GM10266 (cell line): ENCODE data around the gene TMEM106C.

Experiments used
- DNase-seq: peaks from one replicate; pipeline ENCODE4 v3.0.0; 2012; ENCODE audit errors: extremely low spot score
- TF ChIP-seq, protein P1 (sequence below): IDR thresholded peaks from 2 replicates; pipeline ENCODE4 v1.5.1; 2012; ENCODE audit warnings: mild to moderate bottlenecking, low read depth; ENCODE audit not compliant: control insufficient read depth, insufficient read depth; ENCODE audit errors: missing control alignments

Gene TMEM106C

DNA sequence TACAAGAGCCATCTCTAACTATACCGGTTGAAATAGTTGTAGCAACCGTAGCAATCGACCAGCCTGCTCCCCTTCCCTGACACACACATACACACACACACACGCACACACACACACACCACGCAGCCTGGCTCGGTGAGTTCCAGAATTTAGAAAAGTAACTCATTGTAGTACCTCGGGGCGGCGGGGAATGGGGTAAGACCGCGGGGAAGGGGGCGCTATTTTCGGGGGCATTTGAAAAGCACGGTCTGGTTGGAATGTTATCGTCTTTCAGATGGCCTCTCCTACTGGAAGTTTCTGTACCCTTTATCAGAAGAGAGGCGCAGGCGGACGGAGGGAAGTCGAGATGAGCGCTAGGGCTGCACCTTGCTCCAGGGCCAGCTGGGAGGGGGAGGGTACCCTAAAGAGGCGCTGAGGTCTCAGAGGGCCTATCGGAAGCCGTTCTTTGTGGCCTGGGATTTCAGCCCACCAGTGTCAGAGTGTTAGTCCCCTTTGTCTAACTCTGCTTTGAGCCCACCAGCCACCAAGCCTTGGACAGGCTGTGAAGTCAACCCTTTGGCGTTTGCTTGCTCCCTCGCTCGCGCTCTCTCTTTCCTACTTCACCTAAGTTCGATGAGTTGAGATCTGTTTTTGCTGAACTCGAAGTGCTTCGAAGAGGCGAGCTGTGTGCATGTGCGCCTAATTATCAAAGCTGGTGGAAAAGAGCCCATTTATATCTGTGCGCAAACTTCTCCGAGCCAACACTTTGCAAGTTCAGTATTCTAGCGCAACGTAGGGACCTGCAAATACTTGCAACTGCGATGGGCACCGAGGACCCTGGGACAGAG, 40.0 kb downstream of the TMEM106C start:
- peak; percentile 30 for DNase-seq
- TF ChIP-seq, protein P1, sequence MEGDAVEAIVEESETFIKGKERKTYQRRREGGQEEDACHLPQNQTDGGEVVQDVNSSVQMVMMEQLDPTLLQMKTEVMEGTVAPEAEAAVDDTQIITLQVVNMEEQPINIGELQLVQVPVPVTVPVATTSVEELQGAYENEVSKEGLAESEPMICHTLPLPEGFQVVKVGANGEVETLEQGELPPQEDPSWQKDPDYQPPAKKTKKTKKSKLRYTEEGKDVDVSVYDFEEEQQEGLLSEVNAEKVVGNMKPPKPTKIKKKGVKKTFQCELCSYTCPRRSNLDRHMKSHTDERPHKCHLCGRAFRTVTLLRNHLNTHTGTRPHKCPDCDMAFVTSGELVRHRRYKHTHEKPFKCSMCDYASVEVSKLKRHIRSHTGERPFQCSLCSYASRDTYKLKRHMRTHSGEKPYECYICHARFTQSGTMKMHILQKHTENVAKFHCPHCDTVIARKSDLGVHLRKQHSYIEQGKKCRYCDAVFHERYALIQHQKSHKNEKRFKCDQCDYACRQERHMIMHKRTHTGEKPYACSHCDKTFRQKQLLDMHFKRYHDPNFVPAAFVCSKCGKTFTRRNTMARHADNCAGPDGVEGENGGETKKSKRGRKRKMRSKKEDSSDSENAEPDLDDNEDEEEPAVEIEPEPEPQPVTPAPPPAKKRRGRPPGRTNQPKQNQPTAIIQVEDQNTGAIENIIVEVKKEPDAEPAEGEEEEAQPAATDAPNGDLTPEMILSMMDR: no peak

DNA sequence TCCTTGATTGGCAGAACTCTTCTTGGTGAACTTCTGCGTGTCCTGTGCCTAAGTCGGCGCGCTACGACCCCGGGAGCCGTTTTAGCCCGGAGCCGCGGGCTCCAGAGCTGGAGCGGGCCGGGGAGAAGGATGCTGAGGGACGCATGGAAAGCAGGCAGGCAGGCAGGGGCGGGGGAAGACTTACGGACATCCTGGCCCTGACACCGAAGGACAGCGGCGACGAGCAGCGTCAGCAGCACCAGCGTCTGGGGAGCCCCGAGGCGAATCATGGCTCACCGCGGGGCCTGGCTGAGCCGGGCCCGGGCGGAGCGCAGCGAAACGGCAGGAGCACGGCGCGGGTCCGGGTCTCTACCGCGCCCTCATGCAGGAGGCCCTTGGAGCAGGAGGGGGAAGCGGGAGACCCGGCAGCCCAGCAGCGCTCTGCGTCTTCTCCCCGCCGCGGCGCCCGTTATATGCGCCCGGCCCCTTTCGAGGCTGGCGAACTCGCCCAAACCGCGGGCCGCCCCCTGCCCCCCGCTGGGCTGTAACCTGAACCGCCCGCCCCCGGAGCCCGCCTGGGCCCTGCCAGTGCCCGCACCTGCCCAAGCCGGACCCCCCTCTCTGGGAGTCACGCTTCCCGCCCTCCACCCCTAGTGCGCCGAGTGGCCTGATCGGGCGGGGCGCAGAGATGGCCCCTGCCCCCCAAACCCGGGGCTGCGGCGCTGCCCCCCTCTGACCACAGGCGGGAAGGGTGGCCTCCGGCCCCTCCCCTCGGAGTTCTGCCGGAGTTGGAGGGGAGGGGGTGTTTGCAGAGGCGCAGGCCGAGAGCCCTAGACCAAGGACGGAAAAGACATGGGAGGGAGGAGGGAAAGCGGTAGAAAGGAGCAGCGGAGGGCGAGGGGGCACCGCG, 40.9 kb downstream of the TMEM106C start, which contains the start of gene COL2A1:
Gene COL2A1, minus strand, starts transcription at position 424 of the 889 bp plus-strand sequence. Its CDS starts 155 bp downstream, at position 269.
- TF ChIP-seq, protein P1: no peak
- DNase-seq: peak; percentile 33

DNA sequence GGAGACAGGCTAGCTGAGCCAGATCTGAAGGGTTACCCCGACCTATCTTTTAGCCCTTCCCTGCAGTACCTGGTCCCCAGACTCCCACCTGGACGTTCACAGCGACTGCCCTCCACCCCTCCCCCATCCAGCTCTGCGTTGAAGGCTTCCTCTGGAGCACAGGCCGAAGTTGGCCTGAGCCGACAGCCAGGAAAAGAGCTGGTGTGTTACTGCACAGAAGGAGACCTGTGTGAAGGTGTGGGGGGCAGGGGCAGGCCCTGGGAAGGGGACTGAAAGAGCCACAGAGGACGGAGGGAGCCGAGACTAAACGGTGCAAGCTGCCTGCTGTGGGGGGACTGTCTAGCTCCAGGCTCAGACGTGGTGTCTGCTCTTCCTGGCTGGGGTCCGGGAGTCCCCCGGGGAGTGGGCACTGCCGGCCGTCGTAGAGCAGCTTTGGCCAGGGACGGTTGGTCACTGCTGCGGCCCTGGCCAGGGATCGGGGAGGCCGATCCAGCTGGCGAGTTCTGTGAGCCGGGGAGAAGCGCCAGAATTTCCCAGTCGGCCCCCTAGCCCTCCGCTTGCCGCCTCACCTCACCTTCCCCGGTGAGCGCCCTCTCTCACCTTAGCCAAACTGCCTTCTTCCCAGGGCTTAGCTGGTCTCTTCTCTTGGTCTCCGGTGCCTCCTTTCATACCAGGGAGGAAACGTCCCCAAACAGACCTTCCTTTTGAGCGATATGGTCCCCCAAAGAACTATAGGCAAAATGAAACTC, 41.8 kb downstream of the TMEM106C start:
- TF ChIP-seq, protein P1: no peak
- no peak for DNase-seq

DNA sequence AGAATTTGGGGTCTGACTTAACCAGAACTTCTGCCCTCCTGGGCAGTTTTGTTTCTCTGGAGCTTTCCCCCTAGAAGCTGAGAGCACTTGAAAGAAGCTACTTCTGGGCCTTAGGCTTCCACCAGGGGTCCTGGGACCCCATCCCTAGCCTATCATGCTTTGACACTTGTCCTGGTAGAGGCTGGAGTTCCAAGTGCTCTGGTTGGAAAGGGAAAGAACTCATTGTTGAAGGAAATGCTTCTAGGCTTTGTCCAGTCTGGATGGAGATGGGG, 42.3 kb downstream of the TMEM106C start:
- DNase-seq: no peak
- TF ChIP-seq, protein P1: no peak

DNA sequence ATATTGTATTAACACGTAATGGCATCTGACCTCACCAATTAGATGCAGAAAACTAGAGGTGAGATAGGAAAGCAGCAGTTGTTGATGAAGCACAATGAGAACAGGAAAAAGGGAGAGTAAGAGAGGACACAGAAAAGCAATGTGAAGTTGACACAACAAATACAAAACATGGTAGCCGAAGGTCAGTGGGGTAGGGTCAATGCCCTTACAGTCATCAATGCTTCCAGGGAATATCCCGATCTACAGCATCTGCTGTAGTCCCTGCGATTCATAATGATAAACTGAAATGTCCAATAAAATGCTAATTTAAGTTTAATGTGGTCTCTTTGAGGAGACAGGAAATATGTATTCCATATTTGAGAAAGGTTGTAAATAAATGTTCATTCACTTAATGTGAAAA, 43.8 kb downstream of the TMEM106C start:
- TF ChIP-seq, protein P1: no peak
- no peak for DNase-seq

DNA sequence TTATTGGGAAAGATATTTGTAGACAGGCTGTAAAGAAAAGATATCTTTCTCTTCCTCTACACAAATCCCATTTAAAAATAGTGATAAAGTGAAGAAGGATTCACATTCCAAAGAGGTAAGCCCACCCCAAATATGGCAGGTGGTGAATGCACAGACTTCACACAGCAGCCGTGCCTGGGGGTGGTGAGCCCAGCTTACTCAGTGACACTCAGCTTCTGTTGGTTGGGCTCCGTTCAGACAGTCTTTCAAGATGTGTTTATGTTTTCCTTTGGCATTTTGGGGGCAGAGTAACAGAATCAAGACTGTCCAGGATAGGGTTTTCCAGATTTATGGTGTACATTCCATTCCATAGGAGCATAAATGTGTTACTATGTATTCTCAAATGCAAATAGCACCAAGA, 45.0 kb downstream of the TMEM106C start:
- TF ChIP-seq, protein P1: no peak
- DNase-seq: no peak

DNA sequence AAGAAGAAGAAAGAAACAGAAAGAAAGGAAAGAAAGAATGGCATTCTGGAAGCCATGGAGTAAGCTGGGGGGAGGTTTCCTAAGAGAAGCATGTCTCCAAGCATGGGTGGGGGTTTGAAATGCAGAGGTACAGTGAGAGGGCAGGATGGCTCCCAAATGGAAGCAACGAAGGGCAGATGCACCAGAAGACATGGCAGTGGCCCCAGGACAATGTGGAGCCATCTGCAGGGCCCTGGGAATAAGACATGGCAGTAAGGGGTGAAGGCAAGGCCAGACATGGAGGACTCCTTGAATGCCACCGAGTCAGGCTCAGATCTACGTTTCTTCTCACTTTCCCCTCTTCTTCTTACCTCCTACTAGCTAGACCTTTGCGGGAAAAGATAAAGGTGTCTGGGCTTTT, 45.6 kb downstream of the TMEM106C start:
- TF ChIP-seq, protein P1: no peak

More for the DNA sequence above, 45.6 kb downstream of the TMEM106C start:
- DNase-seq: no peak
